ENCODE results near the gene SLC35E3. TPM values are rescaled to one million over a fixed set of nuclear protein-coding genes. Genes with fewer than 3 reads are reported as not detected.
"Not testable (repeated sequence)": the region's sequence is repeated elsewhere in the genome, so short reads cannot be mapped to it uniquely, and the experiment has no call there.

Gene SLC35E3
- total and polyA plus RNA-seq, 4 donors = 1.1 to 14.3 (median 7.7) TPM

- H3K4me3 ChIP-seq (ENCODE audit: low read length in 2 of 2) = no peak overlapping the region
- ATAC-seq (ENCODE audit: low FRiP score) (no peak), DNase-seq (no peak)
- H3K4me1 ChIP-seq (ENCODE audit: control insufficient read depth in 1 of 2, insufficient read depth in 2 of 2, low read length in 2 of 2) = no peaks in the 10 kb centered on the region
- intact Hi-C loops (cut with DNase I) = no loop called here
- no peak overlapping the region for H3K27ac ChIP-seq (ENCODE audit: low read depth in 1 of 2, low read length in 2 of 2)
- WGBS, 2 donors = 96% methylated on average over 3 of the region's 3 CpGs
- no peaks in the 10 kb centered on the region for H3K9me3 ChIP-seq (ENCODE audit: control insufficient read depth, low read length)
- H3K36me3 ChIP-seq (ENCODE audit: control insufficient read depth in 1 of 2, insufficient read depth in 2 of 2, low read length in 1 of 2) = no peaks in the 10 kb centered on the region
- peaks cover 0 to 2% of the 10 kb centered on the region in 2 donors for H3K27me3 ChIP-seq (ENCODE audit: control insufficient read depth in 1 of 2, insufficient read depth in 2 of 2, low read length in 1 of 2)
Measured at GRCh38 chr12:68794653-68795251, 48.8 kb downstream of the SLC35E3 start.

DNA sequence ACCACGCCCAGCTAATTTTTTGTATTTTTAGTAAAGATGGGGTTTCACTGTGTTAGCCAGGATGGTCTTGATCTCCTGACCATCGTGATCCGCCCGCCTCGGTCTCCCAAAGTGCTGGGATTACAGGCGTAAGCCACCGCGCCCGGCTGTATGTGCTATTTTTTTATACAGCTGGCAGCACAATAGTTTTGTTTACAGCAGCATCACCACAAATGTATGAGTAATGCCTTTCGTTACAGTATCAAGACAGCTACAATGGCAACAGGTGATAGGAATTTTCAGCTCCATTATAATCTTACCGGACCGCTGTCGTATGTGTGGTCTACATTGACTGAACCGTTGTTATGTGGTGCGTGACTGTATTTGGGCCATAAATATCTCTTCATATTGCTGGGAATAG lies 50.4 kb downstream of the SLC35E3 start:
- Histone ChIP-seq H3K27ac (ENCODE audit: low read depth in 1 of 2, low read length in 2 of 2) (no peak overlapping the region), H3K36me3 (ENCODE audit: control insufficient read depth in 1 of 2, insufficient read depth in 2 of 2, low read length in 1 of 2) (no peaks in the 10 kb centered on the region), H3K9me3 (ENCODE audit: control insufficient read depth, low read length) (no peaks in the 10 kb centered on the region), H3K27me3 (ENCODE audit: control insufficient read depth in 1 of 2, insufficient read depth in 2 of 2, low read length in 1 of 2) (peaks cover 0 to 2% of the 10 kb centered on the region in 2 donors), H3K4me3 (ENCODE audit: low read length in 2 of 2) (no peak overlapping the region), H3K4me1 (ENCODE audit: control insufficient read depth in 1 of 2, insufficient read depth in 2 of 2, low read length in 2 of 2) (no peaks in the 10 kb centered on the region)
- DNase-seq (no peak), ATAC-seq (ENCODE audit: low FRiP score) (no peak)
- 97% methylated on average over 15 of the region's 15 CpGs for WGBS, 2 donors
- intact Hi-C loops (cut with DNase I) = no loop called here

DNA sequence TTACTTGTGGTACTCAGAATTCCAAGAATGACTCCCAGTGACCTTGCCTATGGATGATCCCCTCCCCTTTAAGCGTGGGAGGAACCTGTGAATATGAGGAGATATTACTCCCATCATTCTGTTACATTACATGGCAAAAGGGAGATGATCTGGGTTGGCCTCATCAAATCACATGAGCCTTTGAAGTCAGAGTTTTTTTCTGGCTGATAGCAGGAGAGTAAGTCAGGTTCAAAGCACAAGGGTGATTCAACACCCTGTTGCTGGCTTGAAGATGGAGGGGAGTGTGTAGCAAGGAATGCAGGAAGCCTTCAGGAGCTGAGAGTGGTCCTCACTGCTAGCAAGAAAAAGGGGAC lies 52.9 kb downstream of the SLC35E3 start:
- Histone ChIP-seq H3K9me3 (ENCODE audit: control insufficient read depth, low read length) (no peaks in the 10 kb centered on the region), H3K36me3 (ENCODE audit: control insufficient read depth in 1 of 2, insufficient read depth in 2 of 2, low read length in 1 of 2) (no peaks in the 10 kb centered on the region), H3K4me3 (ENCODE audit: low read length in 2 of 2) (no peak overlapping the region), H3K27me3 (ENCODE audit: control insufficient read depth in 1 of 2, insufficient read depth in 2 of 2, low read length in 1 of 2) (no peaks in the 10 kb centered on the region), H3K27ac (ENCODE audit: low read depth in 1 of 2, low read length in 2 of 2) (no peak overlapping the region), H3K4me1 (ENCODE audit: control insufficient read depth in 1 of 2, insufficient read depth in 2 of 2, low read length in 2 of 2) (no peaks in the 10 kb centered on the region)
- WGBS, 2 donors = 91 to 94% methylated on average over 1 of the region's 1 CpG
- intact Hi-C loops (cut with DNase I) = no loop called here
- ATAC-seq (ENCODE audit: low FRiP score) = no peak
- DNase-seq = no peak

GRCh38 chr12:68800294-68800693 lies 54.3 kb downstream of the SLC35E3 start:
- 91% methylated on average over 5 of the region's 5 CpGs for WGBS, 2 donors
- H3K27ac ChIP-seq (ENCODE audit: low read depth in 1 of 2, low read length in 2 of 2) = no peak overlapping the region
- H3K4me1 ChIP-seq (ENCODE audit: control insufficient read depth in 1 of 2, insufficient read depth in 2 of 2, low read length in 2 of 2) = no peaks in the 10 kb centered on the region
- DNase-seq (no peak), ATAC-seq (ENCODE audit: low FRiP score) (no peak)
- H3K36me3 ChIP-seq (ENCODE audit: control insufficient read depth in 1 of 2, insufficient read depth in 2 of 2, low read length in 1 of 2) = no peaks in the 10 kb centered on the region
- no peaks in the 10 kb centered on the region for H3K27me3 ChIP-seq (ENCODE audit: control insufficient read depth in 1 of 2, insufficient read depth in 2 of 2, low read length in 1 of 2)
- intact Hi-C loops (cut with DNase I) = loop anchor here in 1 of 2 donors (10.0 kb wide), 1 partner anchor 435 kb away; no protein-coding TSS in a partner anchor
- no peak overlapping the region for H3K4me3 ChIP-seq (ENCODE audit: low read length in 2 of 2)
- H3K9me3 ChIP-seq (ENCODE audit: control insufficient read depth, low read length) = no peaks in the 10 kb centered on the region

GRCh38 chr12:68801124-68801523 lies 55.1 kb downstream of the SLC35E3 start:
- WGBS, 2 donors = 88 to 93% methylated on average over 7 of the region's 7 CpGs
- ATAC-seq (ENCODE audit: low FRiP score) = not testable (repeated sequence)

GRCh38 chr12:68802372-68802745 lies 56.4 kb downstream of the SLC35E3 start:
- H3K4me3 ChIP-seq (ENCODE audit: low read length in 2 of 2); H3K36me3 ChIP-seq (ENCODE audit: control insufficient read depth in 1 of 2, insufficient read depth in 2 of 2, low read length in 1 of 2); ATAC-seq (ENCODE audit: low FRiP score); H3K9me3 ChIP-seq (ENCODE audit: control insufficient read depth, low read length); H3K4me1 ChIP-seq (ENCODE audit: control insufficient read depth in 1 of 2, insufficient read depth in 2 of 2, low read length in 2 of 2); DNase-seq; H3K27ac ChIP-seq (ENCODE audit: low read depth in 1 of 2, low read length in 2 of 2); H3K27me3 ChIP-seq (ENCODE audit: control insufficient read depth in 1 of 2, insufficient read depth in 2 of 2, low read length in 1 of 2): not testable (repeated sequence)
- intact Hi-C loops (cut with DNase I) = loop anchor here in 1 of 2 donors (10.0 kb wide), 1 partner anchor 438 kb away; no protein-coding TSS in a partner anchor
- 54 to 58% methylated on average over 2 of the region's 2 CpGs for WGBS, 2 donors

More at GRCh38 chr12:68801124-68801523, 55.1 kb downstream of the SLC35E3 start:
- not testable (repeated sequence) for DNase-seq; H3K4me3 ChIP-seq (ENCODE audit: low read length in 2 of 2); H3K27ac ChIP-seq (ENCODE audit: low read depth in 1 of 2, low read length in 2 of 2); H3K27me3 ChIP-seq (ENCODE audit: control insufficient read depth in 1 of 2, insufficient read depth in 2 of 2, low read length in 1 of 2); H3K36me3 ChIP-seq (ENCODE audit: control insufficient read depth in 1 of 2, insufficient read depth in 2 of 2, low read length in 1 of 2); H3K4me1 ChIP-seq (ENCODE audit: control insufficient read depth in 1 of 2, insufficient read depth in 2 of 2, low read length in 2 of 2); H3K9me3 ChIP-seq (ENCODE audit: control insufficient read depth, low read length)
- intact Hi-C loops (cut with DNase I) = loop anchor here in 1 of 2 donors (10.0 kb wide), 1 partner anchor 436 kb away; no protein-coding TSS in a partner anchor

GRCh38 chr12:68802911-68803651 lies 57.1 kb downstream of the SLC35E3 start:
- not testable (repeated sequence) for H3K36me3 ChIP-seq (ENCODE audit: control insufficient read depth in 1 of 2, insufficient read depth in 2 of 2, low read length in 1 of 2); ATAC-seq (ENCODE audit: low FRiP score); H3K27me3 ChIP-seq (ENCODE audit: control insufficient read depth in 1 of 2, insufficient read depth in 2 of 2, low read length in 1 of 2); H3K4me3 ChIP-seq (ENCODE audit: low read length in 2 of 2); H3K27ac ChIP-seq (ENCODE audit: low read depth in 1 of 2, low read length in 2 of 2); DNase-seq; H3K4me1 ChIP-seq (ENCODE audit: control insufficient read depth in 1 of 2, insufficient read depth in 2 of 2, low read length in 2 of 2); H3K9me3 ChIP-seq (ENCODE audit: control insufficient read depth, low read length)
- intact Hi-C loops (cut with DNase I) = loop anchor here in 1 of 2 donors (10.0 kb wide), 1 partner anchor 438 kb away; no protein-coding TSS in a partner anchor
- WGBS, 2 donors = 92 to 93% methylated on average over 19 of the region's 19 CpGs

- ATAC-seq (ENCODE audit: low FRiP score) (no peak), DNase-seq (no peak)
- H3K9me3 ChIP-seq (ENCODE audit: control insufficient read depth, low read length) = no peaks in the 10 kb centered on the region
- H3K36me3 ChIP-seq (ENCODE audit: control insufficient read depth in 1 of 2, insufficient read depth in 2 of 2, low read length in 1 of 2) = no peaks in the 10 kb centered on the region
- intact Hi-C loops (cut with DNase I) = loop anchor here (2.0 to 10.0 kb wide), 2 partner anchors 51 to 439 kb away; no protein-coding TSS in a partner anchor
- H3K4me1 ChIP-seq (ENCODE audit: control insufficient read depth in 1 of 2, insufficient read depth in 2 of 2, low read length in 2 of 2) = no peaks in the 10 kb centered on the region
- H3K4me3 ChIP-seq (ENCODE audit: low read length in 2 of 2) = no peak overlapping the region
- H3K27me3 ChIP-seq (ENCODE audit: control insufficient read depth in 1 of 2, insufficient read depth in 2 of 2, low read length in 1 of 2) = no peaks in the 10 kb centered on the region
- WGBS, 2 donors = 92% methylated on average over 5 of the region's 5 CpGs
- H3K27ac ChIP-seq (ENCODE audit: low read depth in 1 of 2, low read length in 2 of 2) = no peak overlapping the region
Measured at GRCh38 chr12:68803948-68804656, 58.1 kb downstream of the SLC35E3 start.
